Measurements from ENCODE around the gene ECD. TPM values are rescaled to one million over a fixed set of nuclear protein-coding genes. Genes with fewer than 3 reads are reported as not detected.
"Not testable (repeated sequence)": the region's sequence is repeated elsewhere in the genome, so short reads cannot be mapped to it uniquely, and the experiment has no call there.

Gene ECD
- polyA plus RNA-seq, 1 of the 3 experiments (the other 2 are of a cell fraction), result 21.4 TPM

DNA sequence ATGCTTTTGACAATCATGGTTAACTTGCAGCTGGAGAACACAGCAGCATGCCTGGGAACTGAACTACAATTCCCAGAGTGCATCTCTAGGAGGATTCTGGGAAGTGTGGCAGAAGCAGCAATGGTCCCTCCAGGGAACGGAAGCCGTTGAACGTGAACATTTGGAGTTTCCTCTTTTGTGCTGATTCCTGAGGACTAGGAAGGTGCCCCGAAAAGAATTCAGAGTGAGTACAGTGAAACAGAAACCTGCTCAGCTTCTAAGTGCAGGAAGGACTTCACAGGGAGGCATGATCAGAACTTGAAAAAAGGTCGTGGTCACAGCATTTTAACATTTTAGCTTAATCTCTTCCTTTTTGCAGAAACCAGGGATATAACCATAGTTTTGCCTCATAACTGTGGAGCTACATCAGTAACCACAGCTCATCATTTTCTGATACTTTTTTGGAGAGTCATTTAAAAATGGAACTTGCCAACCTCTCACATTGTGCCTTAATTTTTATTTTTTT lies 57.4 kb downstream of the ECD start, which contains the start of gene NUDT13:
Gene NUDT13, plus strand, starts transcription at position 111 of the 505 bp plus-strand sequence. CDS start 3,911 bp downstream, outside the sequence.
- Histone ChIP-seq H3K9me3 (no peaks in the 10 kb centered on the region), H3K27me3 (ENCODE audit: insufficient read depth) (no peaks in the 10 kb centered on the region), H3F3A (replicated peaks; ENCODE audit: insufficient read depth) (peaks cover 34% of the 10 kb centered on the region), H3K79me2 (ENCODE audit: insufficient read depth) (peaks cover 13% of the 10 kb centered on the region), H3K4me1 (ENCODE audit: control insufficient read depth in 1 of 2, insufficient read depth in 2 of 2, low read depth in 1 of 2, low read length in 1 of 2) (peaks cover 0 to 12% of the 10 kb centered on the region in 2 experiments; a peak in 1 of 4 replicates), H3K4me3 (ENCODE audit: low read depth in 2 of 2, low read length in 1 of 2) (peak within 1 kb of the TSS; percentile 57 to 79), H3K4me2 (peak within 1 kb of the TSS; percentile 86), H3K9me2 (no peaks in the 10 kb centered on the region), H3K9ac (peak within 1 kb of the TSS; percentile 91), H4K20me1 (ENCODE audit: insufficient read depth) (no peaks in the 10 kb centered on the region), H3K27ac (ENCODE audit: low read depth in 2 of 2, low read length in 1 of 2) (peak within 1 kb of the TSS; percentile 94 to 96), H2AFZ (ENCODE audit: low read depth) (peak within 1 kb of the TSS; percentile 94), H3K36me3 (replicated peaks in 1 of 2; ENCODE audit: control insufficient read depth in 1 of 2, insufficient read depth in 2 of 2, low read length in 1 of 2) (peaks cover 0 to 21% of the 10 kb centered on the region in 2 experiments)
- WGBS (ENCODE audit: low lambda C conversion rate), result 6% methylated on average over 5 of the region's 5 CpGs
- POLR2A ChIA-PET, result interaction anchor here (0.6 to 2.1 kb wide), 4 partner anchors 12 to 58 kb away, joined by 4 to 16 read pairs (median 8); partner anchors contain the start of genes ECD, FAM149B1 and P4HA1
- DNase-seq, result peak; percentile 79
- TF ChIP-seq POLR2AphosphoS5 (IDR thresholded peaks at IDR 0.05; ENCODE audit: low read depth, low read length) (peak; percentile 86), TCF12 (IDR thresholded peaks at IDR 0.05) (peak; percentile 5; the same call in 1 of the 2 replicates), CHD2 (IDR thresholded peaks at IDR 0.05; ENCODE audit: low read length, partially characterized antibody) (peak; percentile 96), SIN3A (IDR thresholded peaks at IDR 0.05; ENCODE audit: borderline replicate concordance, low read depth, low read length) (no peak), YY1 (IDR thresholded peaks at IDR 0.05; ENCODE audit: low read depth) (peak; percentile 82; the same call in 1 of the 2 replicates), EP300 (IDR thresholded peaks at IDR 0.05; ENCODE audit: borderline replicate concordance in 1 of 2, low read depth in 1 of 2, low read length in 1 of 2) (no peak), MXI1 (IDR thresholded peaks at IDR 0.05; ENCODE audit: low read depth, low read length) (peak; percentile 56), ELF1 (IDR thresholded peaks at IDR 0.05) (peak; percentile 99), TAF1 (IDR thresholded peaks at IDR 0.05; ENCODE audit: borderline replicate concordance, low read depth, low read length) (peak; percentile 70), GABPA (IDR thresholded peaks at IDR 0.05; ENCODE audit: low read depth) (peak; percentile 89), MEF2A (IDR thresholded peaks at IDR 0.05; ENCODE audit: borderline replicate concordance, low read depth) (no peak)
- TF ChIP-seq, protein P1, sequence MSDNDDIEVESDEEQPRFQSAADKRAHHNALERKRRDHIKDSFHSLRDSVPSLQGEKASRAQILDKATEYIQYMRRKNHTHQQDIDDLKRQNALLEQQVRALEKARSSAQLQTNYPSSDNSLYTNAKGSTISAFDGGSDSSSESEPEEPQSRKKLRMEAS (IDR thresholded peaks at IDR 0.05; ENCODE audit: low read depth), result peak; percentile 56
- CTCF ChIA-PET, result interaction anchor here (0.8 to 2.9 kb wide), 5 partner anchors 12 to 49 kb away, joined by 3 to 13 read pairs (median 10); partner anchors contain the start of gene P4HA1

DNA sequence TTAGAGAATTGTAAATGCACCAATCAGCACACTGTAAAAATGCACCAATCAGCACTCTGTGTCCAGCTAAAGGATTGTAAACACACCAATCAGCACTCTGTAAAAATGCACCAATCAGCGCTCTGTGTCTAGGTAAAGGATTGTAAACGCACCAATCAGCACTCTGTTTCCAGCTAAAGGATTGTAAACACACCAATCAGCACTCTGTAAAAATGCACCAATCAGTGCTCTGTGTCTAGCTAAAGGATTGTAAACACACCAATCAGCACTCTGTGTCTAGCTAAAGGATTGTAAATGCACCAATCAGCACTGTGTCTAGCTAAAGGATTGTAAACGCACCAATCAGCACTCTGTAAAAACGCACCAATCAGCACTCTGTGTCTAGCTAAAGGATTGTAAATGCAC lies 58.6 kb downstream of the ECD start:
- POLR2A ChIA-PET, result interaction anchor here (1.1 to 2.1 kb wide), 2 partner anchors 11 to 13 kb away, joined by 8 to 16 read pairs; partner anchors contain the start of gene P4HA1

More for the DNA sequence above, 58.6 kb downstream of the ECD start:
- H4K20me1 ChIP-seq (ENCODE audit: insufficient read depth); H3K4me2 ChIP-seq; H3K9me2 ChIP-seq; H3K4me3 ChIP-seq (ENCODE audit: low read depth in 2 of 2, low read length in 1 of 2); H2AFZ ChIP-seq (ENCODE audit: low read depth); H3K9me3 ChIP-seq; DNase-seq; H3K27me3 ChIP-seq (ENCODE audit: insufficient read depth); H3K9ac ChIP-seq; H3K27ac ChIP-seq (ENCODE audit: low read depth in 2 of 2, low read length in 1 of 2): not testable (repeated sequence)
- Histone ChIP-seq H3K36me3 (replicated peaks in 1 of 2; ENCODE audit: control insufficient read depth in 1 of 2, insufficient read depth in 2 of 2, low read length in 1 of 2) (peaks cover 0 to 16% of the 10 kb centered on the region in 2 experiments), H3K79me2 (ENCODE audit: insufficient read depth) (peaks cover 13% of the 10 kb centered on the region), H3F3A (replicated peaks; ENCODE audit: insufficient read depth) (peaks cover 34% of the 10 kb centered on the region), H3K4me1 (ENCODE audit: control insufficient read depth in 1 of 2, insufficient read depth in 2 of 2, low read depth in 1 of 2, low read length in 1 of 2) (peaks cover 0 to 12% of the 10 kb centered on the region in 2 experiments; a peak in 1 of 4 replicates)
- 96% methylated on average over 4 of the region's 4 CpGs for WGBS (ENCODE audit: low lambda C conversion rate)
- CTCF ChIA-PET, result interaction anchor here (0.6 to 2.9 kb wide), 5 partner anchors 10 to 394 kb away, joined by 3 to 13 read pairs (median 10); partner anchors contain the start of gene P4HA1
